Large intestine (tissue), 3 donors: ENCODE data around the gene SPCS1. TPM values are rescaled to one million over a fixed set of nuclear protein-coding genes. Genes with fewer than 3 reads are reported as not detected.
A peak's percentile ranks its signal among the peaks of the same experiment; 100 is the strongest.

Experiments
- DNase-seq, 2 donors: peaks; one replicate each; pipeline versions ENCODE4 v3.0.0 to v3.0.0-alpha.2; 2013
- H3K27ac ChIP-seq: one replicate; pipeline ENCODE4 v1.5.1; 2013; ENCODE audit warnings: low read length
- H3K27me3 ChIP-seq: 2 replicates; pipeline ENCODE4 v1.6.1; 2013; ENCODE audit warnings: low read length; ENCODE audit not compliant: control insufficient read depth, insufficient read depth
- H3K36me3 ChIP-seq: 2 replicates; pipeline ENCODE4 v1.6.1; 2013; ENCODE audit warnings: low read length; ENCODE audit not compliant: control insufficient read depth, insufficient read depth
- H3K4me1 ChIP-seq: one replicate; pipeline ENCODE4 v1.6.1; 2013; ENCODE audit warnings: low read length; ENCODE audit not compliant: control insufficient read depth, insufficient read depth
- H3K4me3 ChIP-seq: one replicate; pipeline ENCODE4 v1.5.1; 2013; ENCODE audit warnings: low read length
- H3K9me3 ChIP-seq: one replicate; pipeline ENCODE4 v1.6.1; 2013; ENCODE audit warnings: mild to moderate bottlenecking, low read depth, low read length, moderate library complexity; ENCODE audit not compliant: control insufficient read depth
- WGBS: methylation state at CpG from one replicate; pipeline ENCODE4 v1.1.5; 2013; ENCODE audit warnings: low lambda C conversion rate; ENCODE audit not compliant: insufficient coverage; 5-methylcytosine and 5-hydroxymethylcytosine counted together
- polyA plus RNA-seq: library from polyadenylated mRNA; unstranded; fragments of 120-200 nt; gene quantifications from one replicate; pipeline ENCODE4 v1.2.1, GENCODE V29; 2013

Gene SPCS1
- polyA plus RNA-seq, 1 donor, result 166 TPM

DNA sequence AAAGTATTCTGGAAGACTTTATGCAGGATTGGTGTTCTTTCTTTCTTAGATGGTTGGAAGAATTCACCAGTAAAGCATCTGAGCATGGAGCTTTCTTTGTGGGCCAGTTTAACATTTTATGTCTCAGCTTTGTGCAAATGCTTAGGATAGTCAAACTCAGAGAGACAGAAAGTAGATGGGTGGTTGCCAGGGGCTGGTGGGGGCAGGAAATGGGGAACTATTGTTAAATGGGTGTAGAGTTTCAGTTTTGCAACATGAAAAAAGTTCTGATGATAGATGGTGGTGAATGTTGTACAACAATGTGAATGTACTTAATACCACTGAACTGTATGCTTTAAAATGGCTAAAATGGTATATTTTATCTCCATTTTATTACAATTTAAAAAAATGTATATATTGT, 24.8 kb downstream of the SPCS1 start:
- Histone ChIP-seq H3K27me3 (no peaks in the 10 kb centered on the region), H3K4me3 (no peak overlapping the region), H3K4me1 (no peaks in the 10 kb centered on the region), H3K27ac (no peak overlapping the region), H3K9me3 (peaks cover 5% of the 10 kb centered on the region), H3K36me3 (peaks cover 38% of the 10 kb centered on the region)
- no peak for DNase-seq

DNA sequence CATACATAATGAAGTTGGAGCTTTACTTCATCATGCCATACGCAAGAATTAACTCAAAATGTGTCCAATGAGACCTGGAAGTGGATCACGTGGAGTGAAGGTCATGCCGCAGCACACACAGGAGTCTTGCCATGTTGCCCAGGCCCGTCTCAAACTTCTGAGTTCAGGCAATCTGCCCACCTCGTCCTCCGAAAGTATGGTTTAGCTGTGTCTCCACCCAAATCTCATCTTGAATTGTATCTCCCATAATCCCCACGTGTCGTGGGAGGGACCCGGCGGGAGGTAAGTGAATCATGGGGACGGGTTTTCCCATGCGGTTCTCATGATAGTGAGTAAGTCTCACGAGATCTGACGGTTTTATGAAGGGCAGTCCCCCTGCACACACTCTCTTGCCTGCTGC, 25.7 kb downstream of the SPCS1 start:
- Histone ChIP-seq H3K9me3 (peaks cover 5% of the 10 kb centered on the region), H3K27ac (no peak overlapping the region), H3K27me3 (no peaks in the 10 kb centered on the region), H3K36me3 (peaks cover 42% of the 10 kb centered on the region), H3K4me1 (no peaks in the 10 kb centered on the region), H3K4me3 (no peak overlapping the region)
- WGBS, result no CpG with 5 or more reads among the region's 14 CpGs
- DNase-seq, result no peak

GRCh38 chr3:52733256-52733891, 27.5 kb downstream of the SPCS1 start:
- Histone ChIP-seq H3K27ac (no peak overlapping the region), H3K27me3 (no peaks in the 10 kb centered on the region), H3K4me1 (no peaks in the 10 kb centered on the region), H3K36me3 (peaks cover 54% of the 10 kb centered on the region), H3K9me3 (peaks cover 5% of the 10 kb centered on the region), H3K4me3 (no peak overlapping the region)
- DNase-seq, result no peak
- 100% methylated on average over 1 of the region's 10 CpGs for WGBS

GRCh38 chr3:52739730-52740129, 33.8 kb downstream of the SPCS1 start:
- no peaks in the 10 kb centered on the region for H3K27me3 ChIP-seq
- H3K27ac ChIP-seq, result peak overlapping the region; percentile 87
- no CpG with 5 or more reads among the region's 1 CpG for WGBS
- no peaks in the 10 kb centered on the region for H3K9me3 ChIP-seq
- peaks cover 61% of the 10 kb centered on the region for H3K36me3 ChIP-seq
- peak; percentile 43 to 70 for DNase-seq
- no peak overlapping the region for H3K4me3 ChIP-seq
- H3K4me1 ChIP-seq, result peaks cover 4% of the 10 kb centered on the region

DNA sequence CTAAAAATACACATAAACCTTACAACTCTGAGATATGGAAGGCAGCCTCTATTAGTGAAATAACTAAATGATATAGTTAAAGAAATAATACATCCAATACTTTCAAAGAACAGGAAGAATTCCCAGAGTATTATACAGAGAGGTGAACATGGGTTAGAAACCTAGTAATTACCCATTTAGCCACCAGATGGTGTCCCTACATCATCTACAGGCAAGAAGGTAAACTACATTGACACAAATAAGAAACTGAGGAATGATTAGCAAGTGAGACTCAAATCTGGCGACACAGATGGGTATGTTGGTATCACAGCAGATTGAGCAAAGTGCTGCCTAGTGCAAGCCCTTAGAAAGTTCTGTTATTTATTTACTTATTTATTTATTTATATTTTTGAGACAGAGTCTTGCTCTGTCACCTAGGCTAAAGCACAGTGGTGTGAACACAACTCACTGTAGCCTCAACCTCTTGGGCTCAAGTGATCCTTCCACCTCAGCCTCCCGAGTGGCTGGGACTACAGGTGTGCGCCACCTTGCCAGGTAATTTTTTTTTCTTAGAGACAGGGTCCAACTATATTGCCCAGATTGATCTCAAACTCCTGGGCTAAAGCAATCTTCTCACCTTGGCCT, 36.6 kb downstream of the SPCS1 start:
- Histone ChIP-seq H3K4me1 (peaks cover 4% of the 10 kb centered on the region), H3K27me3 (no peaks in the 10 kb centered on the region), H3K9me3 (no peaks in the 10 kb centered on the region), H3K27ac (no peak overlapping the region), H3K4me3 (no peak overlapping the region), H3K36me3 (peaks cover 62% of the 10 kb centered on the region)
- DNase-seq, result peak in 1 of 2 donors; percentile 22
- WGBS, result no CpG with 5 or more reads among the region's 3 CpGs

- Histone ChIP-seq H3K4me1 (peaks cover 4% of the 10 kb centered on the region), H3K4me3 (no peak overlapping the region), H3K36me3 (peaks cover 61% of the 10 kb centered on the region), H3K27me3 (no peaks in the 10 kb centered on the region), H3K9me3 (no peaks in the 10 kb centered on the region), H3K27ac (no peak overlapping the region)
- no peak for DNase-seq
- no CpG with 5 or more reads among the region's 5 CpGs for WGBS
Measured at GRCh38 chr3:52743152-52743551, 37.2 kb downstream of the SPCS1 start.

DNA sequence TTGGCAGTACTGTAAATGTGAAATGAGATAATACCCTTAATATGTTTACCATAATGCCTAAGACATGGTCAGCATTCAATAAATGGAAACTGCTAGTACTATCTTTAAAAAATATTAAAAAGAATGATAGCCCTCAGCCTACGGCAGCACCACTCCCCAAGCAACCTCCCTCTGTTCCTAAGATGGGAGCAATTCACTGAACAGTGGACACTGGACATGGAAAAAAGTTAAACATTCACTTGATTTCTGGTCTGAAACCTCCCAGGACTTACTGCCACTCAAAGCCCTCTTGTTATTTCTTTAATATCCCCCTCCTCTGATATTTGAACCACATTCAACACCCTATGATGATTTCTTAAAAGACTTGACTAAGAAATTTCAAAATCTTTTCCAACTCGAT, 37.8 kb downstream of the SPCS1 start:
- no peak for DNase-seq
- WGBS, result 80% methylated on average over 1 of the region's 2 CpGs
- H3K27ac ChIP-seq, result no peak overlapping the region
- no peaks in the 10 kb centered on the region for H3K27me3 ChIP-seq
- peaks cover 59% of the 10 kb centered on the region for H3K36me3 ChIP-seq
- H3K4me1 ChIP-seq, result peaks cover 4% of the 10 kb centered on the region
- no peak overlapping the region for H3K4me3 ChIP-seq
- H3K9me3 ChIP-seq, result no peaks in the 10 kb centered on the region

DNA sequence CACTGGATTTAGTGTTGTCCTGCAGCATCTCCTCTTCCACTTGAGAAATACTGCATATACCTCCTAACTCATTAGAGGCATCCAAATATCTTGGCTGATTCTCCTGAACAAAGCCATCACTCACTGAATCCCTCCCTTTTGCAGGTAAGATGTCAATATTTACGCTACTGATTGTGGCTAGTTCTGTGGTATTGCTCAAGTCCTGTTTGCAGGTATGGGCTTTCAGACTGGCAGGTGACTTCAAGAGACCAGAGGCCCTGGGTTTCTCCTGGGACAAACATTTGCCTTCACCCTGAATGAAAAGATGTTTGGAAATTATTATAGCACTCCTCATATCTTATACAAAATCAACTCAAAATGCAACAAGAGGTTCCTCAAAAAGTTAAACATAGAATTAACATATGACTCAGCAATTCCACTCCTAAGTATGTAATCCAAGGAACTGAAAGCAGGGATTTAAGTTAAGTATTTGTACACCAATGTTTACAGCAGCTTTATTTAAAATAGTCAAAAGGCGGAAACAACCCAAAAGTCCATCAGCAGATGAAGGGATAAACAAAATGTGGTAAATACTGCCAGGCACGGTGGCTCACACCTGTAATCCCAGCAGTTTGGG, 46.2 kb downstream of the SPCS1 start:
- no peaks in the 10 kb centered on the region for H3K9me3 ChIP-seq
- no peak overlapping the region for H3K4me3 ChIP-seq
- WGBS, result no CpG with 5 or more reads among the region's 3 CpGs

GRCh38 chr3:52754373-52754772, 48.5 kb downstream of the SPCS1 start:
- H3K36me3 ChIP-seq, result peaks cover 62% of the 10 kb centered on the region
- no peaks in the 10 kb centered on the region for H3K27me3 ChIP-seq
- 100% methylated on average over 1 of the region's 4 CpGs for WGBS
- H3K9me3 ChIP-seq, result no peaks in the 10 kb centered on the region
- H3K4me3 ChIP-seq, result no peak overlapping the region
- H3K4me1 ChIP-seq, result no peaks in the 10 kb centered on the region
- no peak overlapping the region for H3K27ac ChIP-seq
- DNase-seq, result no peak

More for the DNA sequence above, 46.2 kb downstream of the SPCS1 start:
- Histone ChIP-seq H3K4me1 (no peaks in the 10 kb centered on the region), H3K27ac (no peak overlapping the region), H3K36me3 (peaks cover 57% of the 10 kb centered on the region), H3K27me3 (no peaks in the 10 kb centered on the region)
- DNase-seq, result no peak

- Histone ChIP-seq H3K4me3 (no peak overlapping the region), H3K27me3 (no peaks in the 10 kb centered on the region), H3K27ac (no peak overlapping the region), H3K9me3 (no peaks in the 10 kb centered on the region), H3K4me1 (no peaks in the 10 kb centered on the region), H3K36me3 (peaks cover 53% of the 10 kb centered on the region)
- no peak for DNase-seq
- WGBS, result 100% methylated on average over 1 of the region's 1 CpG
Measured at GRCh38 chr3:52756141-52756540, 50.2 kb downstream of the SPCS1 start.
